ENCODE data around the gene CACNA1H.
A peak's percentile ranks its signal among the peaks of the same experiment; 100 is the strongest.

Gene CACNA1H

GRCh38 chr16:1117176-1117900 lies 35.6 kb upstream of the CACNA1H start:
- H3K9ac ChIP-seq: no peak overlapping the region

DNA sequence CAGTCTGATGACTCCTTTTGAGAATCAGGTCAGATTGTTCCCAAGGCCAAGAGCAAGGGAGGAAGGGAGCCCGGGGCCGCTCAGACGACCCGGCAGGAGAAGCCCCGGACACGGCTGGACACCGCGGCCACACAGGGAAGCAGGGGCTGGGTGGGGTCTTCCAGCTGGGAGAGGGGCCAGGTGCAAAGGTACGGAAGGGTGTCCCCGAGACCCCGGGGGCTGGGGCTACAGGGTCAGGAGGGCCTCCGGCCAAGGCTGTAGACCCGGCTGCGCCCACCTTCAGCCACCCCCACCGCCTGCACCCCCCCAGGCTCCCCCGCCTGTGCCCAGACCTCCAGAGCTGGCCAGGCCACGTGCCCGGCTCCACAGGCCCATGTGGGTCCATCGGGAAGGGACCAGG lies 35.0 kb upstream of the CACNA1H start:
- H3K79me2 ChIP-seq (ENCODE audit: insufficient read depth, low read depth): no peaks in the 10 kb centered on the region
- peaks cover 10% of the 10 kb centered on the region for H3K4me1 ChIP-seq (ENCODE audit: low read depth, poor library complexity, severe bottlenecking)
- no peak overlapping the region for H2AFZ ChIP-seq (ENCODE audit: low read depth)
- H3K36me3 ChIP-seq (ENCODE audit: insufficient read depth): no peaks in the 10 kb centered on the region
- H3K4me3 ChIP-seq (IDR thresholded peaks at IDR 0.05; ENCODE audit: insufficient read depth, low read depth, low read length): no peak overlapping the region
- no peak overlapping the region for H3K27ac ChIP-seq
- H3K9ac ChIP-seq: no peak overlapping the region
- TF ChIP-seq CTCF (conservative IDR thresholded peaks at IDR 0.05; ENCODE audit: low read depth, low read length): no peak
- H4K20me1 ChIP-seq (ENCODE audit: insufficient read depth): no peaks in the 10 kb centered on the region
- peaks cover 92% of the 10 kb centered on the region for H3K27me3 ChIP-seq (ENCODE audit: insufficient read depth, low read depth)
- H3K4me2 ChIP-seq: no peak overlapping the region

More at GRCh38 chr16:1117176-1117900, 35.6 kb upstream of the CACNA1H start:
- H3K79me2 ChIP-seq (ENCODE audit: insufficient read depth, low read depth): no peaks in the 10 kb centered on the region
- no peak overlapping the region for H3K4me2 ChIP-seq
- TF ChIP-seq CTCF (conservative IDR thresholded peaks at IDR 0.05; ENCODE audit: low read depth, low read length): no peak
- no peaks in the 10 kb centered on the region for H4K20me1 ChIP-seq (ENCODE audit: insufficient read depth)
- no peak overlapping the region for H2AFZ ChIP-seq (ENCODE audit: low read depth)
- no peak overlapping the region for H3K4me3 ChIP-seq (IDR thresholded peaks at IDR 0.05; ENCODE audit: insufficient read depth, low read depth, low read length)
- H3K27ac ChIP-seq: no peak overlapping the region
- no peaks in the 10 kb centered on the region for H3K36me3 ChIP-seq (ENCODE audit: insufficient read depth)
- H3K4me1 ChIP-seq (ENCODE audit: low read depth, poor library complexity, severe bottlenecking): peaks cover 10% of the 10 kb centered on the region
- H3K27me3 ChIP-seq (ENCODE audit: insufficient read depth, low read depth): peaks cover 92% of the 10 kb centered on the region

DNA sequence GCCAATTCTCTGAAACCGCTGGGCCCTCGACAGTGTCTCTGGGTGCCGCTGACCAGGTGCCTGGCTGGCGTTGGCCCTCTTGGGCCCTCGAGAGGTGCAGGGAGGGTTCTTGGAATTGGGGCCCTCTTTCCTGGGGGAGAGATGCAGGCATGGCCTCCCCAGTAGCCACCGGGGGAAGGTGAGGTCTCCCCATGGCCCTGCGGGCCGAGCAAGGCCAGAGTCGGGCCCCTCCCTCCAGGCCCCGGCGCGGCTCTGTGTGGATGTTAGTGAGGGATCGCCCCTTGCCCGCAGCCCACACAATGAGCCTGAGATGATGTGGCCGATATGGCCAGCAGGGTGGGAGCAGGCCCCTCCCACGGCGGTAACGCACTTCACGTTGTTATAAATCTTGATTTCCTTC lies 33.8 kb upstream of the CACNA1H start:
- H3K9ac ChIP-seq: no peak overlapping the region
- peaks cover 95% of the 10 kb centered on the region for H3K27me3 ChIP-seq (ENCODE audit: insufficient read depth, low read depth)
- no peaks in the 10 kb centered on the region for H3K36me3 ChIP-seq (ENCODE audit: insufficient read depth)
- no peak overlapping the region for H2AFZ ChIP-seq (ENCODE audit: low read depth)
- H3K27ac ChIP-seq: no peak overlapping the region
- H3K79me2 ChIP-seq (ENCODE audit: insufficient read depth, low read depth): no peaks in the 10 kb centered on the region
- no peaks in the 10 kb centered on the region for H4K20me1 ChIP-seq (ENCODE audit: insufficient read depth)
- no peak for TF ChIP-seq CTCF (conservative IDR thresholded peaks at IDR 0.05; ENCODE audit: low read depth, low read length)
- no peak overlapping the region for H3K4me3 ChIP-seq (IDR thresholded peaks at IDR 0.05; ENCODE audit: insufficient read depth, low read depth, low read length)
- peaks cover 10% of the 10 kb centered on the region for H3K4me1 ChIP-seq (ENCODE audit: low read depth, poor library complexity, severe bottlenecking)
- no peak overlapping the region for H3K4me2 ChIP-seq

GRCh38 chr16:1119766-1120576 lies 32.9 kb upstream of the CACNA1H start:
- Histone ChIP-seq H3K4me3 (IDR thresholded peaks at IDR 0.05; ENCODE audit: insufficient read depth, low read depth, low read length) (no peak overlapping the region), H2AFZ (ENCODE audit: low read depth) (no peak overlapping the region), H3K36me3 (ENCODE audit: insufficient read depth) (no peaks in the 10 kb centered on the region), H3K79me2 (ENCODE audit: insufficient read depth, low read depth) (no peaks in the 10 kb centered on the region), H3K27ac (no peak overlapping the region), H3K9ac (no peak overlapping the region), H3K4me2 (peak overlapping the region; percentile 39; the same call in 1 of the 2 replicates), H4K20me1 (ENCODE audit: insufficient read depth) (no peaks in the 10 kb centered on the region), H3K27me3 (ENCODE audit: insufficient read depth, low read depth) (peaks cover 95% of the 10 kb centered on the region), H3K4me1 (ENCODE audit: low read depth, poor library complexity, severe bottlenecking) (peaks cover 10% of the 10 kb centered on the region)
- no peak for TF ChIP-seq CTCF (conservative IDR thresholded peaks at IDR 0.05; ENCODE audit: low read depth, low read length)
